Uterus (tissue), 4 donors: ENCODE measurements around the gene GLCCI1. TPM values are rescaled to one million over a fixed set of nuclear protein-coding genes. Genes with fewer than 3 reads are reported as not detected.

Experiments used
- DNase-seq, 2 donors: peaks; one replicate each; pipeline ENCODE4 v3.0.0-alpha.2; 2019 to 2020
- H3K27ac ChIP-seq, 2 donors: fragments of 200-600 bp; sonication (generic); 1 replicate in 1 of 2; 2 replicates in 1 of 2; pipeline ENCODE4 v1.5.1; 2016 to 2018
- H3K27me3 ChIP-seq, 2 donors: fragments of 200-600 bp; sonication (generic); one replicate each; pipeline ENCODE4 v1.5.1; 2018 to 2019; ENCODE audit warnings: control low read depth in 1 of 2
- H3K36me3 ChIP-seq, 2 donors: fragments of 200-600 bp; sonication (generic); one replicate each; pipeline ENCODE4 v1.5.1; 2019; ENCODE audit warnings: control low read depth in 1 of 2
- H3K4me1 ChIP-seq, 2 donors: fragments of 200-600 bp; sonication (generic); one replicate each; pipeline ENCODE4 v1.5.1; 2018 to 2019; ENCODE audit warnings: control low read depth in 1 of 2
- H3K4me3 ChIP-seq, 2 donors: fragments of 200-600 bp; sonication (generic); 1 replicate in 1 of 2; 2 replicates in 1 of 2; pipeline ENCODE4 v1.5.1; 2018 to 2019; ENCODE audit warnings: mild to moderate bottlenecking in 1 of 2
- H3K9me3 ChIP-seq, 2 donors: fragments of 200-600 bp; sonication (generic); one replicate each; pipeline ENCODE4 v1.5.1; 2019; ENCODE audit warnings: control low read depth in 1 of 2
- CTCF ChIP-seq, 4 experiments: fragments of 200-600 bp in 2 of 4; fragments of 450-650 bp in 2 of 4; sonication (generic) in 2 of 4; IDR thresholded peaks; one replicate each; pipeline ENCODE4 v1.5.1; 2016 to 2019; ENCODE audit warnings: antibody characterized with exemption in 4 of 4, mild to moderate bottlenecking in 2 of 4, moderate library complexity in 1 of 4
- POLR2A ChIP-seq, 2 donors: fragments of 450-650 bp; IDR thresholded peaks; one replicate each; pipeline ENCODE4 v1.6.1; 2016; ENCODE audit warnings: antibody characterized with exemption in 2 of 2, mild to moderate bottlenecking in 1 of 2, moderate library complexity in 1 of 2
- intact Hi-C: fragments of 100-400 bp; cut with DNase I; formaldehyde crosslinking; loops from one replicate; pipeline ENCODE4 v1.15.1; 2023; ENCODE audit warnings: low total_unique reads
- total RNA-seq, 4 donors: library from RNA; depleted of rRNA in 3 of 4; stranded (reverse); fragments of >200 nt in 3 of 4; gene quantifications; one replicate each; pipeline versions ENCODE4 v1.1.0 to v1.2.4, GENCODE V29; 2014 to 2023
- donor health status: DM: yes; HTN: yes; CAD: no.

GLCCI1 gene
- total RNA-seq, 4 donors from 2014 or later: 2.9 to 21.6 (median 9.0) TPM

- H3K4me3 ChIP-seq: no peak overlapping the region
- no peaks in the 10 kb centered on the region for H3K27me3 ChIP-seq
- intact Hi-C loops: no loop called here
- no peaks in the 10 kb centered on the region for H3K36me3 ChIP-seq
- TF ChIP-seq POLR2A (IDR thresholded peaks at IDR 0.05) (no peak), CTCF (IDR thresholded peaks at IDR 0.05) (no peak)
- no peak overlapping the region for H3K27ac ChIP-seq
- no peaks in the 10 kb centered on the region for H3K4me1 ChIP-seq
- DNase-seq: no peak
- H3K9me3 ChIP-seq: no peaks in the 10 kb centered on the region
Observed at GRCh38 chr7:8063706-8064297, 95.2 kb downstream of the GLCCI1 start.

GRCh38 chr7:8064828-8065227, 96.2 kb downstream of the GLCCI1 start:
- Histone ChIP-seq H3K27me3 (no peaks in the 10 kb centered on the region), H3K4me1 (no peaks in the 10 kb centered on the region), H3K9me3 (no peaks in the 10 kb centered on the region), H3K27ac (no peak overlapping the region), H3K4me3 (no peak overlapping the region), H3K36me3 (no peaks in the 10 kb centered on the region)
- no peak for TF ChIP-seq POLR2A (IDR thresholded peaks at IDR 0.05)
- TF ChIP-seq CTCF (IDR thresholded peaks at IDR 0.05): no peak
- no peak for DNase-seq
- intact Hi-C loops: no loop called here

- intact Hi-C loops: no loop called here
- DNase-seq: no peak
- H3K4me1 ChIP-seq: no peaks in the 10 kb centered on the region
- H3K36me3 ChIP-seq: no peaks in the 10 kb centered on the region
- no peak for TF ChIP-seq POLR2A (IDR thresholded peaks at IDR 0.05)
- TF ChIP-seq CTCF (IDR thresholded peaks at IDR 0.05): no peak
- no peak overlapping the region for H3K27ac ChIP-seq
- no peaks in the 10 kb centered on the region for H3K9me3 ChIP-seq
- H3K27me3 ChIP-seq: no peaks in the 10 kb centered on the region
- H3K4me3 ChIP-seq: no peak overlapping the region
Observed at GRCh38 chr7:8065356-8065813, 96.8 kb downstream of the GLCCI1 start.

GRCh38 chr7:8068892-8069686, 100.5 kb downstream of the GLCCI1 start:
- Histone ChIP-seq H3K36me3 (no peaks in the 10 kb centered on the region), H3K4me3 (no peak overlapping the region), H3K4me1 (no peaks in the 10 kb centered on the region), H3K9me3 (no peaks in the 10 kb centered on the region), H3K27me3 (no peaks in the 10 kb centered on the region), H3K27ac (no peak overlapping the region)
- TF ChIP-seq POLR2A (IDR thresholded peaks at IDR 0.05): no peak
- intact Hi-C loops: no loop called here
- DNase-seq: no peak

- Histone ChIP-seq H3K27ac (no peak overlapping the region), H3K4me3 (no peak overlapping the region), H3K27me3 (no peaks in the 10 kb centered on the region), H3K36me3 (no peaks in the 10 kb centered on the region), H3K4me1 (no peaks in the 10 kb centered on the region), H3K9me3 (no peaks in the 10 kb centered on the region)
- no peak for DNase-seq
- intact Hi-C loops: no loop called here
- TF ChIP-seq POLR2A (IDR thresholded peaks at IDR 0.05) (no peak), CTCF (IDR thresholded peaks at IDR 0.05) (no peak)
Observed at GRCh38 chr7:8070451-8071180, 102.0 kb downstream of the GLCCI1 start.
